A673 (cell line): Measurements from ENCODE around the gene NRXN3.

Source experiments
- CTCF ChIP-seq: fragments of 300-800, 200-600 bp; sonication (generic); conservative IDR thresholded peaks from 2 replicates; pipeline ENCODE4 v1.5.1; 2017; ENCODE audit warnings: low read depth, mild to moderate bottlenecking, antibody characterized with exemption, low read length, moderate library complexity, mixed read lengths
- EZH2 ChIP-seq: fragments of 200-600 bp; sonication (generic); IDR thresholded peaks from 2 replicates; pipeline ENCODE4 v1.6.1; 2017; ENCODE audit warnings: borderline replicate concordance, low read depth, mild to moderate bottlenecking, mixed read lengths, antibody characterized with exemption, low read length; ENCODE audit not compliant: poor library complexity, severe bottlenecking

GRCh38 chr14:78298298-78298697 lies 128.1 kb downstream of the NRXN3 start:
- no peak for TF ChIP-seq CTCF
- no peak for TF ChIP-seq EZH2
